IMR-90 (cell line): ENCODE results near the gene CTDSPL.

Experiments
- CEBPB ChIP-seq: IDR thresholded peaks from 2 replicates; pipeline ENCODE4 v1.6.1; 2012; ENCODE audit warnings: low read depth, low read length, improper control_type of control experiment
- MXI1 ChIP-seq: IDR thresholded peaks from 2 replicates; pipeline ENCODE4 v1.6.1; 2012; ENCODE audit warnings: low read depth, mild to moderate bottlenecking, low read length, moderate library complexity, borderline replicate concordance
- POLR2A ChIP-seq: IDR thresholded peaks from 2 replicates; pipeline ENCODE4 v1.6.1; 2012; ENCODE audit warnings: mild to moderate bottlenecking, low read depth, low read length
- RFX5 ChIP-seq: IDR thresholded peaks from 2 replicates; pipeline ENCODE4 v1.8.0; 2012; ENCODE audit warnings: low read depth, mild to moderate bottlenecking, low read length, moderate library complexity
- TF ChIP-seq, protein P1 (sequence below): conservative IDR thresholded peaks from 2 replicates; pipeline ENCODE4 v1.5.1; 2012; ENCODE audit warnings: mild to moderate bottlenecking, low read depth, low read length, improper control_type of control experiment

DNA sequence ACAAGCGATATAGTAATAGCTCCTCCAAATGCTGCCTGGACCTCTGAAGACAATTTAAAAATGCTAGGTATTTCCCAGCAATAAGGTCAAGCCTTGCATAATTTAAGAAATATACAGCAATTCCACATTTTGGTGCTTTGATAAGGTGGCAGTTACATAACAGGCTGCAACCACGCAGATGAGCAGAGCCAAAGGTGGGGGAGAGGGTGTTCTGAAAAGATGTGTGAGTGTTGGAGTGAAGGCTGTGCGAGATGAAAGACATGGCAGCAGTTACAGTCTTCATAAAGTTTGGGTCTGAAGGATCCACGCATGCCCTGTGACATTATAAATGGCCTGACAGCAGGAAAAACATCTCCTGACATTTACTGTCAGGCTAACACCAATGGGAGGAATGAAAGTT is 26.1 kb downstream of the CTDSPL start:
- no peak for TF ChIP-seq POLR2A
- TF ChIP-seq RFX5: no peak
- TF ChIP-seq CEBPB: no peak
- TF ChIP-seq, protein P1, sequence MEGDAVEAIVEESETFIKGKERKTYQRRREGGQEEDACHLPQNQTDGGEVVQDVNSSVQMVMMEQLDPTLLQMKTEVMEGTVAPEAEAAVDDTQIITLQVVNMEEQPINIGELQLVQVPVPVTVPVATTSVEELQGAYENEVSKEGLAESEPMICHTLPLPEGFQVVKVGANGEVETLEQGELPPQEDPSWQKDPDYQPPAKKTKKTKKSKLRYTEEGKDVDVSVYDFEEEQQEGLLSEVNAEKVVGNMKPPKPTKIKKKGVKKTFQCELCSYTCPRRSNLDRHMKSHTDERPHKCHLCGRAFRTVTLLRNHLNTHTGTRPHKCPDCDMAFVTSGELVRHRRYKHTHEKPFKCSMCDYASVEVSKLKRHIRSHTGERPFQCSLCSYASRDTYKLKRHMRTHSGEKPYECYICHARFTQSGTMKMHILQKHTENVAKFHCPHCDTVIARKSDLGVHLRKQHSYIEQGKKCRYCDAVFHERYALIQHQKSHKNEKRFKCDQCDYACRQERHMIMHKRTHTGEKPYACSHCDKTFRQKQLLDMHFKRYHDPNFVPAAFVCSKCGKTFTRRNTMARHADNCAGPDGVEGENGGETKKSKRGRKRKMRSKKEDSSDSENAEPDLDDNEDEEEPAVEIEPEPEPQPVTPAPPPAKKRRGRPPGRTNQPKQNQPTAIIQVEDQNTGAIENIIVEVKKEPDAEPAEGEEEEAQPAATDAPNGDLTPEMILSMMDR: no peak
- no peak for TF ChIP-seq MXI1
